ENCODE measurements around the gene PIGV.
"Not testable (repeated sequence)": the region's sequence is repeated elsewhere in the genome, so short reads cannot be mapped to it uniquely, and the experiment has no call there.

Gene PIGV

DNA sequence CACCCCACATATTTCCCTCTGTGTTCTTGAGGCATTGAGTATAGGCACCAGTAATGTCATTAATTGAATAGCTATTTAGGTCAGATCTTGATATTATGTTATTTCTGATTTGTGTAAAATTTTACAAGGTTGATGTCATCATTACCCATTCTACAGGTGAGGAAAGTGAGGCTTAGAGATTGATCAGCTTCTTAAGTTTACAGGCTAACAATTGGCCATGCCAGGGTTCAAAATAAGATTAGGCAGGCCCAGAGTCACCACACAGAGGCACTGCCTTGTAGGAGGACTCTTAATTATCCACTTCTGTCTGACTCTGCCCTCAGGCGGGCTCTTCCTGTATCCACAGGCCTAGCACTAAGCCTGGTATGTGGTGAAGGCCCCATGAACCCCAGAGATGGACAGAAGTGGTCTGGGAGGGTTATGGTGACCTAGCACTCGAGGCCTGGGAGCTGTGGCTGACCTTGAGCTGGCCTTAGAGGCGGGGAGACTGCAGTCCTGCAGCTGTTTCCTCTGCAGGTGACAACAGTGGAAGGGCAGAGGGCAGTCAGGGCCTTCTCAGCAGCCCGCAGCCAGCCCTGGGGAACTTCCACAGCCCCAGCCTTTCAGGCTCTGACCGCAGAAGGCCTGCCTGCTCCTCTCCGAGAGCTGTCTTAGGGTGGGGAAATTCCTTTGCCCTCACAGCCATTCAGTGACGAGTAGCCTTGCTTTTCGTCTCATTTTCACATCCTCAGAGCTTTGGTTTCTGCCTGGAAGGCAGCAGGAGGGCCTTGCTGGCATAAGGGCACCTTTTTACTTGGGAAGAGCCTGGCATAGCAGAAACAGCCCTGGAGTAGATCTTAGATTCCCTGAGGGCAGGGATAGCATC, 51.0 kb downstream of the PIGV start:
- TF ChIP-seq ZFX (IDR thresholded peaks at IDR 0.05), result no peak
- TF ChIP-seq, protein P1, sequence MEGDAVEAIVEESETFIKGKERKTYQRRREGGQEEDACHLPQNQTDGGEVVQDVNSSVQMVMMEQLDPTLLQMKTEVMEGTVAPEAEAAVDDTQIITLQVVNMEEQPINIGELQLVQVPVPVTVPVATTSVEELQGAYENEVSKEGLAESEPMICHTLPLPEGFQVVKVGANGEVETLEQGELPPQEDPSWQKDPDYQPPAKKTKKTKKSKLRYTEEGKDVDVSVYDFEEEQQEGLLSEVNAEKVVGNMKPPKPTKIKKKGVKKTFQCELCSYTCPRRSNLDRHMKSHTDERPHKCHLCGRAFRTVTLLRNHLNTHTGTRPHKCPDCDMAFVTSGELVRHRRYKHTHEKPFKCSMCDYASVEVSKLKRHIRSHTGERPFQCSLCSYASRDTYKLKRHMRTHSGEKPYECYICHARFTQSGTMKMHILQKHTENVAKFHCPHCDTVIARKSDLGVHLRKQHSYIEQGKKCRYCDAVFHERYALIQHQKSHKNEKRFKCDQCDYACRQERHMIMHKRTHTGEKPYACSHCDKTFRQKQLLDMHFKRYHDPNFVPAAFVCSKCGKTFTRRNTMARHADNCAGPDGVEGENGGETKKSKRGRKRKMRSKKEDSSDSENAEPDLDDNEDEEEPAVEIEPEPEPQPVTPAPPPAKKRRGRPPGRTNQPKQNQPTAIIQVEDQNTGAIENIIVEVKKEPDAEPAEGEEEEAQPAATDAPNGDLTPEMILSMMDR (conservative IDR thresholded peaks at IDR 0.05), result no peak

DNA sequence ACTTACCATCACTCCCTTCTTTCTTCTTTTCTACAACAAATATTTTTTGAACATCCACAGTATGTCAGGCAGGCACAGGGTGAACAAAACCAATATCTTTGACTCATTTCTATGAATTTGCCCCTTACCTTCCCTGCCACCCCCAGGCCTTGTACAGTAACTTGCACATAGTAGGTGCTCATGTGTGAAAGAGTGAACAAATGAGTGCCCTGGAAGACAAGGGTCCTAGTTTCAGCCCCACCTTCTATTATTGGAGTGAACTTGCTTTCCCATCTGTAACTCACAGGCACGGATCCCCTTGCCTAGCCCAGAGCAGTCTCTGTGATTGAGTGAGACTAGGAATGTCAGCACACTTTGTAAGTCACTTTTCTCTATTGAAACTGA, 51.6 kb downstream of the PIGV start:
- H3K27ac ChIP-seq, result no peak overlapping the region

More for the DNA sequence above, 51.0 kb downstream of the PIGV start:
- H3K27ac ChIP-seq, result no peak overlapping the region

DNA sequence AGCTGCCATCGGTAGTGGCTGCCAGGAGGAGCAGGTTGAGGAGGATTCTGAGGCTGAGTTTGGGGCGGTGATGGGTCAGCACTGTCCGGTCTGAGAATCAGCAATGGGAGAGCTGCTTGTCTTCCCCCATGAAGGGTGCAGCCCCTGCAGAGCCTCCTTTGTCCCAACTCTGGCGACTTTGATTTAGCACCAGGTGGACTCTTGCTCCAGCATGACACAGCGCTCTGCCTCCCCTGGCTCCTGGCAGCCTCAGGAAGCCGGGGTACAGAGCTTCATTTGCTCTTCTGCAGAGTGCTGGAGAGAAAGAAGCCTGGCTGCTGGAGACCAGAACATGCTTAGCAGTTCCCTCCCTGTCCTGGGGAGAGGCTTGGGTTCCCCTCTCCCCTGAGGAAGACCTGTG, 52.0 kb downstream of the PIGV start:
- no peak overlapping the region for H3K27ac ChIP-seq

More for the DNA sequence above, 51.6 kb downstream of the PIGV start:
- TF ChIP-seq, protein P1 (conservative IDR thresholded peaks at IDR 0.05), result no peak
- no peak for TF ChIP-seq ZFX (IDR thresholded peaks at IDR 0.05)

DNA sequence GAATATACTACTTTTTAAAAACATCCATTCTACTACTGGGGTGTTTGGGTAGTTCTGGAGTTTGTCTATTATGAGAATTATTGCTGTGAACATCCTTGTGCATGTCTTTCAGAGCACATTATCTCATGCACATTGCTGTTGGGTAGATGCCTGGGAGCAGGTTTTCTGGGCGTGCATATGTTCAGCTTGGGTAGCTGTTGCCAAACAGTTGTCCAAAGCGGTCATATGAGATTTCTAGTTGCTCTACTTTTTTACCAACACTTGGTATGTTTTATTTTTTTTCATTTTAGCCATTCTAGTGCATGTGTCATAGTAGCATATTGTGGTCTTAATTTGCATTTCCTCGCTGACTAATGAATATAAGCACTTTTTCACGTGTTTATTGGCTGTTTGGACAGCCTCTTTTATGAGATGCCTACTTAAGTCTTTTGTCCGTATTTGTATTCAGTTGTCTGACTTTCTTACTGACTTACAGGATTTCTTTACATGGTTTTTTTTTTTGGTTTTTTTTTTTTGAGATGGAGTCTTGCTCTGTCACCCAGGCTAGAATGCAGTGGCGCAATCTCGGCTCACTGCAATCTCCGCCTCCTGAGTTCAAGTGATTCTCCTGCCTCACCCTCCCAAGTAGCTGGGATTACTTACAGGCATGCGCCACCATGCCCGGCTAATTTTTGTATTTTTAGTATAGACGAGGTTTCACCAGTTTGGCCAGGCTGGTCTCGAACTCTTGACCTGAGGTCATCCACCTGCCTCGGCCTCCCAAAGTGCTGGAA, 56.9 kb downstream of the PIGV start:
- H3K27ac ChIP-seq, result no peak overlapping the region
- TF ChIP-seq, protein P1 (conservative IDR thresholded peaks at IDR 0.05), result no peak
- no peak for TF ChIP-seq ZFX (IDR thresholded peaks at IDR 0.05)

More for the DNA sequence above, 52.0 kb downstream of the PIGV start:
- TF ChIP-seq ZFX (IDR thresholded peaks at IDR 0.05), result no peak
- TF ChIP-seq, protein P1 (conservative IDR thresholded peaks at IDR 0.05), result no peak

DNA sequence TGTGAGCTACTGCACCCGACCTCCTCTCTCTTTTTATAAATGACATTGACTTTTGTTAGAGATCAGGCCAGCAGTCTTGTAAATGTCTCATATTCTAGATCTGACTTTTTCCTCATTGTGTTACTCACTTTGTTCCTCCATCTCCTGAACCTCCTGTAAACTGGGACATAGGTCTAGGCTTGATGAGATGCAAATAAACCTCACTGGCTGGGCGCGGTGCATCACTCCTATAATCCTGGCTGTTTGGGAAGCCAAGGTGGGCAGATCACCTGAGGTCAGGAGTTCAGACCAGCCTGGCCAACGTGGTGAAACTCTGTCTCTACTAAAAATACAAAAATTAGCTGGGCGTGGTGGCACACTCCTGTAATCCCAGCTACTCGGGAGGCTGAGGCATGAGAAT, 60.1 kb downstream of the PIGV start:
- not testable (repeated sequence) for H3K27ac ChIP-seq

Data from C4-2B (cell line).